ENCODE data around the gene RSPH10B2.
"Not testable (repeated sequence)": the region's sequence is repeated elsewhere in the genome, so short reads cannot be mapped to it uniquely, and the experiment has no call there.

The RSPH10B2 gene

DNA sequence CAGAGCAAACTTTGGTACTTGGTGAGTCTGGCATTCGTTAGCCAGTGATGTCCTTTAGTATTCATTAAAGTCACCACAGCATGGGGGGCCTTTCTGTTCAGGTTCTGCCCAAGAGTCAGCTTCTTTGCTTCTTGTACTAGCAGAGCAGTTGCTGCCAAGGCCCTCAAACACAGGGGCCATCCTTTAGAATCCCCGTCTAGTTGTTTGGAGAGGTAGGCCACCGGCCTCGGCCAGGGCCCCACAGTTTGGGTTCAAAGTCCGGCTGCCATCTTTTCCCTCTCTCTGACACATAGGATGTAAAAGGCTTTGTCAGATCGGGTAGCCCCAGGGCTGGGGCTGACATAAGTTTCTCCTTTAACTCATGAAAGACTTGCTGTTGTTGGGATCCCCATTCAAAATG is 89.8 kb downstream of the RSPH10B2 start:
- DNase-seq: not testable (repeated sequence)

DNA sequence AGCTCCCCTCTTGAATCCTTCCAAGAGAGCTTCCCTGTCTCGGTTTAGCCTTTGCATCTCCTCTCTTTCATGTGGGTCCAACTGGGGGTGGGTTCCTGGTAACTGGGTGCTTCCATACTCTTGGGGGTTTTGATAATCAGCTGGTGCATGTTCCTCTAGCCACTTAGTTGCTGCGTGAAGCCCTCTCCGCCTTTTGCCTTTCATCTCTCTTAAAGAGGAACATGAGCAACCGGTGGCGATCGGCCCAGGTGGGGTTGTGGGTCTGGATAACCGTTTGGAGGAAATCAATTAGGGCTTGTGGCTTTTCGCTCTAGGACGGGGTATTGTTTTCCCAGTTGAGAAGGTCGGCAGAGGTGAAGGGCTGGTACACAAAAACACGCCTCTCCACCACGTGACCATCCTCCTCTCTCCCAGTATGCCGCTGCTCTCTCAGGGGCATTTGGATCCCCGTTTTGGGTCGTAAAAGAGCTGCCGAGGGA is 92.1 kb downstream of the RSPH10B2 start:
- DNase-seq: not testable (repeated sequence)

DNA sequence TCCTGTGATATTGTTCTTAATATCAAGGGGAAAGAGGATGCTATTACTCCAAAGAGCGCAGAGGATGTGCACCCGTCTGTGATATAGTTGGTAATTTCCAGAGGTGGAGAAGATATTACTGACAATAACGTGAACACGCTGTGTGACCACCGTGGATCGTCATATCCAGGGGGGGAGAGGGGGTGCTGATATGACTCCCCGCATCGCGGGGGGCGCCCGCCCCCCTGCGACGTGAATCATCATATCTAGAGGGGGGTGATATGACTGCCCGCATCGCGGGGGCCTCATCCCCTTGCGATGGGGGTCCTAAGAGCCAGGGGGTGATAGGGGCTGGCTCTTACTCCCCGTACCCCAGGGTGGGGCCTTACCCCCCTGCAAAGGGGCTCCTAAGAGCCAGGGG is 93.8 kb downstream of the RSPH10B2 start:
- not testable (repeated sequence) for DNase-seq
